OCI-M2 (cell line): ENCODE measurements around the gene ERN1.
"Not testable (repeated sequence)": the region's sequence is repeated elsewhere in the genome, so short reads cannot be mapped to it uniquely, and the experiment has no call there.

Experiments used
- DNase-seq: peaks from one replicate; lab custom pipeline; 2025; ENCODE audit not compliant: unreplicated experiment; lab: John Stamatoyannopoulos, UW

Gene ERN1

DNA sequence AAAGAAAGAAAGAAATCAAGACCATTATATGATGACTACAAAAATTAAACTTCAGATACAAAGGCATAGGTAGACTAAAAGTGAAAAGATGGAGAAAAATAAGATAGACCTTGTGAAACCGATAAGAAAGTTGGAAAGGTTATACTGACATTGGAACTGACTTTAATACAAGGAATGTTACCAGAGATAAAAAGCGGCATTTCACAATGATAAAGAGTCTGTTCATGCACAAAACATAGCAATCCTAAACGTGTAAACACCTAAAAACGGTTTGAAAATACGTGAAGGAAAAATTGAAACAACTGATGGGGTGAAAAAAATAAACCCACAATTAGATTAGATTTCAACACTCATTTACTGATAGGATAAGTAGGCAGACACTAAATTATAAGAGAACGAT lies 9.6 kb upstream of the ERN1 start:
- DNase-seq: no peak

GRCh38 chr17:64138441-64138840 lies 8.5 kb upstream of the ERN1 start:
- DNase-seq: no peak

DNA sequence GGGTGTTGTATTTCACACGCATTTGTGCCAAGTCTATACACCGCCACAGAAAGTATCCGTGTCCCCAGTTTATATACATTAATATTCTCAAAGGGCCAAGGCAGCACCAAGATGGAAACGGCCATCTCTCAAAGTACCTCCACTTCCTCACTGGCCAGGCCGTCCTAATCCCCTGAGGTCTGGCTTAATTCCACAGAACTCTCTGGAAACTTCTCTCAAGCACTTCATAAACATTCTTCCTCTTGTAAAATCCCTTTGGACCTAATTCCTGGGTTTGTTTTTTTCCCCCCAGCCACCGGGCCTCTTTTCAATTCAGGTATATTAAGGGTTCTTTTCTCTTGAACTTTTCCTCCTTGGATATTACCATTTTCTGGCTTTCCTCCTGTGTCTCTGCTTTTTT lies 5.1 kb upstream of the ERN1 start:
- no peak for DNase-seq

DNA sequence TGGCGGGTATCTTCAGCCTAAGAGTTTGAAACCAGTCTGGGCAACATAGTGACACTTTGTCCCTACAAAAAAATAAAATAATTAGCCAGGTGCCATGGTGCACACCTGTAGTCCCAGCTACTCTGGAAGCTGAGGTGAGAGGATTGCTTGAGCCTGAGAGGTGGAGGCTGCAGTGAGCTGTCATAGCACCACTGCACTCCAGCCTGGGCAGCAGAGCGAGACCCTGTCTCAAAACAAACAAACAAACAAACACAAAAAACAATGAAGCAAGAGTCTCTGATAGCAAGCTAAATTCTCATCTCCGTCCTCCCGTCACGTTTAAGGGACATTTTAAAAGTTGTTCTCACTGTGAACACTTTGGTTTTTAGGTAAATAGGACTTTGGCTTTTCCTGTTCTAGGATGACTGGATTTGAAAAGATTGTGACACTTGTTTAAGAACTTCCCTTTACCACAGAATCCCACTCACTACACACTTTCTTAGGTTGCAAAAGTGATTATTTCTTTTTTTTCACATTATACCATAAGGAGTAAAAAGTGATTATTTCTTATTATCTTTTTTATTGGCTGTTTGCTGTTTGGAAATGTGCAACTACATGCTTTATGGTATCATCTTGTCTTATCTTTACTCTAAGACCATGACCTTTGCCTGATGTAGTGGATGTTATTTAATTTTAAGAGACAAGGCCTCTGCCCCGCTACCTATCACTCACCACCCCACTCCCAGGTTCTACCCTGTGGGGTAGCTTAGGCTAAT lies 4.4 kb upstream of the ERN1 start:
- no peak for DNase-seq

GRCh38 chr17:64133546-64134215 lies 3.7 kb upstream of the ERN1 start:
- DNase-seq: peak; percentile 38

DNA sequence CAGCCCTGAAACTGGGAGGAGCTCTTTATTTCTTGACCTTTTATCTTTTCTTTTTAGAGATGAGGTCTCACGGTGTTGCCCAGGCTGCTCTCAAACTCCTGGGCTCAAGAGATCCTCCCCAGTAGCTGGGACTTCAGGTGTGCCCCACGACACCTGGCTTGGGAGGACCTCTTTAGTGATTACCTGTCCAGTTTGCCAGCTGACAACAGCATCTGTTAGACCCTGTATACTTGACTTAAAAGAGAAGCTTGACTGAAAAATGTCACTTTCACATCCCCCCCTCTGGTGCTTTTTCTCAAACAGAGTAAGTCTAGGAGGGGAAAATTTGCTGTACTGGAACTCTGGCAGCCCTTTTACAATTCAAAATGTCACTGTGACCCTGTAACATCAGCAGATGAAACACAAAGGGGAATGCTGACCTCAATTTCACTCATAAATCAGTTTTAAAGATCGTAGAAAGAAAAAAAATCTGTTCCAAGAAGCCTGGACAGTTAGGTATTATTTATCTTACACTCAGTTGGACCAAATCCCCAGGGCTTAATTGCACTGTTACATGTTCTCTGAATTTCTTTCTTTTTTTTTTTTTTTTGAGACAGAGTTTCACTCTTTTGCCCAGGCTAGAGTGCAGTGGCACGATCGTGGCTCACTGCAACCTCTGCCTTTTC lies 1.8 kb upstream of the ERN1 start:
- no peak for DNase-seq

DNA sequence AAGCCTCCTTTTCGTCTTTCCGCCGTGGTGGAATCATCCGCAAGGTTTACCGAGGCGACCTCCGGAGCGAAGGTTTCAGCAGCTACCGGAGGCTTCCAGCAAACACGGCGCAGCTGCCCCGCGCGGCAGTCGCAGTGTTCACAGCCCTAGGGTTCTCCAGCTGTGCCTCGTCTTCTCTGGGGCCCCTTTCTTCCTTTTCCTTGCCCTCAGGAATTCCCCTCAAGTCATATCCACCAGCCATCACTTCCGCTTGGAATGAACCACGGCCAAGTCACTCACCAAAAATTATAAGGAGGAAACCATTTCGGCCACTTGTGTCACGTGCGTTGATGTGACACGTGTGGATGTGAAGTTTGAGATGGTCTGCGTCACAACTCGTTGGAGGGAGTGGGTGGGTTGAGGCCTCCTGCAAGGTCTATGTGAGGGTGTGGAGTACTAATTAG lies 636 bp upstream of the ERN1 start:
- no peak for DNase-seq

- no peak for DNase-seq
Observed at GRCh38 chr17:64129515-64129764, 504 bp downstream of the ERN1 start.

- DNase-seq: no peak
Observed at GRCh38 chr17:64128787-64129514, 993 bp downstream of the ERN1 start.

- DNase-seq: no peak
Observed at GRCh38 chr17:64126918-64127317, 3.0 kb downstream of the ERN1 start.

GRCh38 chr17:64125937-64126336 lies 4.0 kb downstream of the ERN1 start:
- no peak for DNase-seq

- no peak for DNase-seq
Observed at GRCh38 chr17:64124609-64125008, 5.3 kb downstream of the ERN1 start.

GRCh38 chr17:64123114-64123513 lies 6.8 kb downstream of the ERN1 start:
- DNase-seq: no peak

DNA sequence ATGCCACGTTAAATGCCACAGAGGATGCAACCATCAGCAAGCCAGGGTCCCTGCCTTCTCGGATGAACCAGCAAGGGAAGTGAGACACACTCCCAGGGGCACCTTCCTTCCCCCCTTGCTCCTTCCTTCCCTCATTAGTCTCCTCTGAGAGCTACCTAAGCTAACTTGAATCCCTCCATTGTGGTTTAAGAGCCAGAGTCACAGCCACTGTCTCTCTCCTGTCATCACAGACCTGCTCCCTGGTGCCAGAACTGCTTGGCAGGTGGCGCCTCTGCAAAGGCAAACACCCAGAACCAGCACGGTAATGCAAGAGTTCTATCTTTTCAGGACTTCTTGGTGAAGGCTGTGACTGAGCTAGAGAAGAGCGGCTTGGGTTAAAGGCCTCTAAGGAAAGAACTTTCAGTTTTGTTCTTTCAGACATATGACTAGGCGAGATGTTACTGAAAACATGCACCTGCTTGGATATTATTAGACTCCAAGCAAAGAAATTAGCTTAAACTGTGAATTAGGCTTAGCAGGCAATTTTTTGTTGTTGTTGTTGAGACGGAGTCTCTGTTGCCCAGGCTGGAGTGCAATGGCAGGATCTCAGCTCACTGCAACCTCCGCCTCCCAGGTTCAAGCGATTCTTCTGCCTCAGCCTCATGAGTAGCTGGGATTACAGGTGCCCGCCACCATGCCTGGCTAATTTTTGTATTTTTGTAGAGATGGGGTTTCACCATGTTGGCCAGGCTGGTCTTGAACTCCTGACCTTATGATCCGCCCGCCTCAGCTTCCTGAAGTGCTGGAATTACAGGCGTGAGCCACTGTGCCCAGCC lies 8.8 kb downstream of the ERN1 start:
- not testable (repeated sequence) for DNase-seq

DNA sequence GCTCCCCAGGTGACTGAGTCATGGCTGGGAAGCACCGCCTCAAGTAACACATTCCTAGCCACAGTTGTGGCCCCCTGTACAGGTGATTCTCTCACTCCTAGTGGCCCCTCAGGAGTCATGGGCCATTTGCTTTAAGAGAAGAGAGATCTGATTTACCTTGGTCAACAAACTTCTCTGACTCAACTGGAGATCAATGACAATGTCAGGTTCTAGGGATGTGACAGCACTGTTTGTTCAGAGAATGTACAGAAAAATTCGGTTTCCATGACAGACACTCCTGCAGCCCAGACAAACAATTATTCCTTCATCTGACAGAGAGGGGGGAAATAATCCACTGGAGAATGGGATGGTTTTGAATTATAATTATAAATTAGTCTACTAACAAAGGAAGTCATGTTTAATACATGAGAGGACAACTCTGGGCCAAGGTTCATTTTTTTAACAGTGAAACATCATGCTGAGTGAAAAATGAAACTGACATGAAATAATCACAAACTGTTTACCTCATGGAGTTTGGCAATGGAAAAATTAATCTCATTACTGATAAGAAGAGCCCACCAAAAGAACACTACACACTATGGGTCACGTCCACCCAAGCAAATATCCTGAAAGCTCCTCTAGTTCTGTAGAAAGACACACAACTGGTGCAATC lies 9.7 kb downstream of the ERN1 start:
- DNase-seq: no peak

- peak; percentile 22 for DNase-seq
Observed at GRCh38 chr17:64117981-64118979, 11.7 kb downstream of the ERN1 start.

GRCh38 chr17:64115822-64116534 lies 14.0 kb downstream of the ERN1 start:
- DNase-seq: no peak

DNA sequence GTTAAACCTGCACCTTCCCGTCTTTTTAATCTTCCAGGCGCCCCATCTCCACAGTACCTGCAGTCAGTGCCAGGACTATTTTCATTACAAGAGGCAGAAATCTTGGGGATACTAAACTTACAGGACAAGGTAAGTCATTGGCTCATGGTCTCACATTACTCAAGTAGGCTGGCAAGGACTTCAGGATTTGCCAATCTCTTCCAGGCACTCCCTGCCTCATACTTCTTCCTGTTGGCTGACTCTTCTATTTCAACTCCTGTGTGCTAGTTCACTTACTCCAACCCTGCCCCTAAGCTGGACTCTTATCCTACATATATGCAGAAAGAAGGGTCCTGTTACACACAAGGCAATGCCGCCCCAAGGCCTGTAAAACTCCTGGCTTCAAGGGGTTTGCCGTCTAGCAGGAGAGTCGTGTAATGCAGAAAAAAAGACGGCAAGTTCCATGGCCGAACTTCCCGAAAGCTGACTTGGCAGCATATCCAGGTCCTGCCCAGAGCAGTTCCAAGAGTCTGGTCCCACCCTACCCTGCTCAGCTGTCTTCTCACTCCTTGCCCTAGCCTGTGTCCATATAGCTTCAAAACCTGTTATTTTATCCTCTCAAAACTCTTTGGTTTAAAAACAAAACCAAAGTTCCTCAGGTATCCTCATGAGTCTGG lies 14.8 kb downstream of the ERN1 start:
- no peak for DNase-seq
